ENCODE results near the gene GALNT14.

GALNT14 gene

DNA sequence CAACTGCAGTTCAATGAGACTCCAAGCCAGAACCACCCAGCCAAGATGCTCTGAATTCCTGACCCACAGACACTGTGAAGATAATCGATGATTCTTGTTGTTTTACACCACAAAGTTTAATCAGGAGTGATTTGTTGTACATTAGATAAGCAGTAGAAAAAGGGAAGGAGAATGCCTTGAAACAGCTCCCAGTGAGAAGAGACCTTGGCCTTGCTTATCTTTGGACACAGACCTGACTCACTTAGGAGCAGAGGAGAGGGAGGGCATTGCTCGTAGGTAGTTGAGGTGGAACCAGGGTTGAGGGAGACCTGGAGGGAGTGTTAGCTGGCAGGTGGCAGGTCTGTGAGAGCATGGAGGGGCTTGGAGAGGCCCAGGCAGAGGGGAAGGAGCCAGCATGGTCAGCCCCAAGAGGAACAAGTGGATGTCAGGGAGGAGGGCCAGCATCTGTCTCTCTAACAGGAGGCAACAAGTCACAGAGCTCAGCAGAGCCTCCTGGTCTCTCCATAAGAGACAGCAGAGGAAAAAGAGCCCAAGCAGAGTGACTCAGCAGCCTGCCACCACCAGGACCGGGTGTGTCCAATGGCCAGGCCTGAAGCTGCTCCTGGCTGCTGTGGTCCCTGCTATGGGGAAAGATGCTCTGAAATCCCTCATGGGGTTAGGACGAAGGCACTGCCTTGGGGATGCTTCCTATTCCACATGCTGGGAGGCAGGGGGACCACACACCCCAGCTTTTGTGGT is 169.4 kb downstream of the GALNT14 start:
- DNase-seq = no peak

DNA sequence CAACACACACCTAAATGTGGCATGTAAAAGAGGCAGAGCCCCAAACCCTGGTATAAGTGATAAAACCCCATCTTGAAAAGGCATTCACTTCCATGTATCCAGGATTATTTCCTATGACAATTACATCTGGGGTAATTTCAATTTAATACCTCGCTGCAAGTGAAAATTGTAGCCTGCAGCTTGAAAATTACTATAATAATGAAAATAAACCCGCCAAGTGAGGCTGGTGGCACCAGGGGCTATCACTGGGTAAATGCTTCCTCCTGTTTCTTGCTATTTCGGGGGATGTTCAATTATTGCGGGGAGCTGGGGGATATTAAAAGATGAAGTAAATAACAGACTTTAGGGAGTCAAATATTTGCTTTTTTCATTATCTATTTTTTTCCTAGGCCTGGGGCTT is 171.5 kb downstream of the GALNT14 start:
- DNase-seq = no peak

- no peak for DNase-seq
Observed at GRCh38 chr2:30965022-30965531, 173.2 kb downstream of the GALNT14 start.

GRCh38 chr2:30964334-30965005 is 173.8 kb downstream of the GALNT14 start:
- DNase-seq = no peak

DNA sequence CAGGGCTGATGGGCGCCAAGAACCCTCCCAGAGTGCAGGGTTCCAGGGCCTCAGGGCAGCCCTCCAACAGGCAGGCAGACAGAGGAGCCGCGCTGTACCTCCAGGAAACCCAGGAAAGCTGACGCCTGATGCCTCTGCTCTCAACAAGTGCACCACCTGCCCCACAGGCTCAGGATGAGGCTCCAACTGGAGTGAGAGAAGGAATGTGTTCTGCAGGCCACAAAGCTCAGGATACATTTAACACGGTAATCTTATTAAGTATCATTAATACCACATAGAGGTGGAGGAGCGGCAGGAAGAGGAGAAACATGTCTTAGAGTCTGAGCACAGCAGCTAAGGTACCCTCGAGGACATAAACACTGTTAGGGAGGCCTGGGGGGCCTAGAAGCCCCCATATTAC is 175.1 kb downstream of the GALNT14 start:
- no peak for DNase-seq

- DNase-seq = no peak
Observed at GRCh38 chr2:30960213-30960612, 178.0 kb downstream of the GALNT14 start.

GRCh38 chr2:30959653-30960052 is 178.6 kb downstream of the GALNT14 start:
- no peak for DNase-seq

- no peak for DNase-seq
Observed at GRCh38 chr2:30958918-30959265, 179.3 kb downstream of the GALNT14 start.

GRCh38 chr2:30958193-30958917 is 179.9 kb downstream of the GALNT14 start:
- no peak for DNase-seq

DNA sequence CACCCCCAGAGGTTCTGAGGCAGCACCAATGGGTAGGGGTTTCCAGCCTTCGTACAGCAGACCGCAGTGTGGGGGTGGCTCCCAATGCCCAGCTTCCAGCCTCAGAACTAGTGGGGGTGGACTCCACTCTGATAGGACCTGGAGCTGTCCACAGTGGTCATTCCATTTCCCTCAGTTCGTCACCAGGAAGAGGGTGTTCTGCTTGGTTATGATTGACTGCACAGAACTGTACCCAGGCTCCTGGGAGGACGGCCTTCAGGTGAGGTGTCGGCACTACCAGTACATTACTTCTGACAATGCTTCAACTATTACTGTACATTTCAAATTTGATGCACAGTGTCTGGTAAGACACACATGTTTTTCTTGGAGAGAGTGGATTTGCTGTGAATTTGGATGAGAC is 180.6 kb downstream of the GALNT14 start:
- DNase-seq = no peak

DNA sequence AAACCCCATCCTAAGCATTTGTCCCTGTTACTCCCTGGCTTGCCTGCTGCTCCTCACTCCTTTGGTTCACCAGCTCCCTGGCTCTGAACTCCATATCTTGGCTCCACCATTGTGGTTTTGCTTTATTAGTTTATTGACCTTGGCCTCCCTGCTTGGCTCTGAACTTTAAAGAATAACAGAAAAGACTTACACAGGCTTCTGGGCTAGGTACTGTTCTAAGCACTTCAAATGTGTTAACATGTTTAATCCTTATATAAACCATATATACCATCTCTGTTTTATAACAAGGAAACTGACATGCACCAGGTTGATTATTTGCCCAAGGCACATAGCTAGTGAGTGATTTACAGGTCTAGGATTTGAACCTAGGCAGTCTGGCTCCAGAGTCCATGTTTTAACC is 181.2 kb downstream of the GALNT14 start:
- no peak for DNase-seq

DNA sequence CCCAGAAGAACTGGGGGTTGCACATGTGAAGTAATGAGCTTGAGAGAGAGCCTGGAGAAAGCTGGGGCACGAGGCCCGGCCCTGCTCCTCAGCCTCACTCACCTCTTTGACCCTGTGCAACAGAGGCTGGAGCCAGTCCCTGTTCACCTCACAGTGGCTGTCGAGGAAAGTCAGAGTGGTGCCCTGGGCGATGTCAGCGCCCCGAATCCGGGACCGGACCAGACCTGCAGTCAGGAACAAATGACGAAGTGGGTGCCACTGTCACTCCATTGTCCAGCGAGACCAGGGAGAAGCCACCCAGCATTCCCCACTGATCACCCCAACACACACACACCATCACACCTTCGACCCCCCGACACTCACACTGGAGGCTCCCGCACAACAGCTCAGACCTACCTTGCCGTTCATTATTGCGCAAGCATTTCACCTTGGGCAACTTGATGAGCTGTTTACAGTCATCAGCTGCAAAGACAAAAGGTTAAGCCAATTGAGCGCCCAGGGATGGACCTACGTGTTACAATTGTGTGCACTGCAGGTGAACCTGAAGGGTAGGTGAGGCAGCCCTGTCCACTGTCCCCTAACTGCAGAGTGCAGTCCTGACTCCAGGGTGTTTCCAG is 182.6 kb downstream of the GALNT14 start:
- no peak for DNase-seq

DNA sequence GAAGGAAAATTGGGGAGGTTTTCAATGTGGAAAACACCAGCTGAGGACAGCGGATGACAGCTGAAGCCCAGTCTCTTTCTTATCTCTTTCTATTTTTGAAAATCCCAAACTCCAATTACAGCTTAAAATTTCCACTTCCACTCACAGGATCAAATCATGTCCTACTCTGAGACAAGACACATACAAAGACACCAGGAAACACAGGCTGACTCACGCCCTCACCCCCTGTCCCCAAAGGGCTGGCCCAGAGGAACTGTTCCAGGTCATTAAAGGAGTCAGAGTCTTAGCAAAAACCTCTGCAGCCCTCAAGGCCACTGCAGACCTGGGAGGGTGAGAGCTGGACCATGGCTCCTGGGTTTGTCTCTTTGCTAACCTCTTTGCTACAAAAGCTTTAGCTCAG is 187.9 kb downstream of the GALNT14 start:
- no peak for DNase-seq

GRCh38 chr2:30949435-30949834 is 188.8 kb downstream of the GALNT14 start:
- no peak for DNase-seq

DNA sequence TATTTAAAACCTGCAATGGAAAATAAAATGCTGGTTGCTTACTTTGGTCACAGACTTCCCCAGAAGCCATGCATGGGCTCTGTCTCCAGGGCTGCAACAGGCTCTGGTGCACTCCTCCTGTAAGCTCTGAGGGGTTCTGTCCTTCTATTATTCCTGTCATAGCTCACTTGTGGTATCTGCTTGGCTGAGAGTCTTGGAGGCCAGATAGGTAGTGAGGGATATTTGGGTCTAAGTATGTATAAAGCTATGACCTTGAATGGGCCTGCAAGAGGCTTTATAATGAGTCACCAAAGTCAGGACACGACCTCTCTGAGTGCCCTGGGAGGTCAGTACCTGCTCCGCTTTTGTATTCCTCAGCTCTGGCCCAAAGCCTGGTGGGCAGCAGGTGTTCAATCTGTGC is 189.4 kb downstream of the GALNT14 start:
- DNase-seq = no peak

- DNase-seq = no peak
Observed at GRCh38 chr2:30948130-30948529, 190.1 kb downstream of the GALNT14 start.

GRCh38 chr2:30947686-30948085 is 190.6 kb downstream of the GALNT14 start:
- DNase-seq = no peak

GRCh38 chr2:30942419-30942818 is 195.8 kb downstream of the GALNT14 start:
- no peak for DNase-seq

- no peak for DNase-seq
Observed at GRCh38 chr2:30940839-30941238, 197.4 kb downstream of the GALNT14 start.

GRCh38 chr2:30939364-30939763 is 198.9 kb downstream of the GALNT14 start:
- DNase-seq = no peak

DNA sequence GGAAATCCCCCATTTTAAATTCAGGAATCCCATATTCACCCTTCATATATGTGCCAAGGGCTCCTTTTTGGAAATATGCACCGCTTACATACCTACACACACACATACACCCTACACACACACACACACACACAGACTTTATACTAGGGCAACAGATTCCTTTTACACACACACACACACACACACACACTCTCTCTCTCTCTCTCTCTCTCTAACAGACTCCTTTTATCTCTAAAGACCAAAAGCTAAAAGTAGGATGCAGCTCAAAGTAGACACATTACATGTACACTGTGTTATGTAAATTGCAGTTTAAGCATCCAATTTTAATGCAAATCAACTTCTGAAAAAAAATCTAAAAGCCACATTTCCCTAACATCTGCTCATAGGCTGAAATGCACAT is 200.0 kb downstream of the GALNT14 start:
- no peak for DNase-seq

GRCh38 chr2:30936977-30937376 is 201.3 kb downstream of the GALNT14 start:
- no peak for DNase-seq

DNA sequence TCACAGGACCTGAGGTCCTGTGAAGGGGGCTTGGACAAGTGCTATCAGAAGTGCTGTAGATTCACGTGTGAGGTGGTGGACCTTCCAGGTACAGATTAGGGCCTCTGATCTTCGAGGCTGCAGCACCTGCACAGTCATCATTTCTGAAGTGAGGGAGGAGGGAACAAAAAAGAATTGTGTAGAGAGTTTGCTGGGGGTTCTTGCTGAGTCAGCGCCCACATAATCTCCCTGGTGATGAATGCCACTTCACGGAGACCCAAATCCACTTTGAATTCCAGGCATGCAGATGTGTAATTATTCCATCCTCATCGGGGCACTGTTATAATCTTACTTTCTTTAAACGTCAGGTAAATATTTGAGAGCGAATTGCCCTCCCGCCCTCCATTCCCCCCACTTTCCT is 202.4 kb downstream of the GALNT14 start:
- DNase-seq = no peak

DNA sequence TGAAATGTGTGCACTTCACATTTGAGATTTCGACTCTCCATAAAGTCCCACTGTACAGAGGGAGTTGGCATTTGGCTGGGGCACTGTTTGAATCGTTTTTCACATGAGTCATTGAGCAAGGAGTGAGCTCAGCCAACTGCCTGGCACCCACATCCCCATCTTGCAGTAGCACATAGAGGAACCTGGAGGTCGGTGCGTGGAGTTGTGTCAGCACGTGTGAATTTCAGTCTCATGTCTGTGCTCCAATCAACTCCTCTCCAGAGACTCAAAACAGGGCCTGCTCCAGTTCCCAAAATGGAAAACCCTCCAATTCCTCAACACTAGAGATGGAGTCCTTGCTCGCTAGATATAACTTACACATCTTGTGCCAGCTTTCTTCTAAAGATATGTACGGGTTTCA is 204.2 kb downstream of the GALNT14 start:
- no peak for DNase-seq

Data from activated naive CD4-positive, alpha-beta T cell treated with anti-CD3 and anti-CD28 coated beads, Interleukin-2, amount 50 U/mL, for 16 hours (primary cell).